GM12891 (cell line): ENCODE results near the gene NFATC1.
A peak's percentile ranks its signal among the peaks of the same experiment; 100 is the strongest.

Source experiments
- DNase-seq: peaks from one replicate; pipeline ENCODE4 v3.0.0; 2011; ENCODE audit warnings: low spot score; ENCODE audit not compliant: insufficient read length
- FAIRE-seq: peaks from 2 replicates; lab custom pipeline; 2011; peaks lifted over from hg19 to GRCh38; lab: Jason Lieb, UNC
- PAX5 ChIP-seq: IDR thresholded peaks from 2 replicates; pipeline ENCODE4 v1.6.1; 2011; ENCODE audit warnings: low read length, moderate library complexity, mild to moderate bottlenecking; ENCODE audit not compliant: insufficient read depth, severe bottlenecking
- POLR2A ChIP-seq: IDR thresholded peaks from 2 replicates; pipeline ENCODE4 v1.6.1; 2011; ENCODE audit warnings: low read depth, low read length, control low read depth
- POLR2AphosphoS5 ChIP-seq: IDR thresholded peaks from 2 replicates; pipeline ENCODE4 v1.6.1; 2011; ENCODE audit warnings: low read depth, low read length, control low read depth
- POU2F2 ChIP-seq: IDR thresholded peaks from 2 replicates; pipeline ENCODE4 v1.6.1; 2011; ENCODE audit warnings: low read depth, mild to moderate bottlenecking, control low read depth, low read length, moderate library complexity
- SPI1 ChIP-seq: IDR thresholded peaks from 2 replicates; pipeline ENCODE4 v1.6.1; 2011; ENCODE audit warnings: low read depth, low read length, control low read depth
- TAF1 ChIP-seq: IDR thresholded peaks from 2 replicates; pipeline ENCODE4 v1.6.1; 2011; ENCODE audit warnings: low read depth, low read length, control low read depth

The NFATC1 gene

DNA sequence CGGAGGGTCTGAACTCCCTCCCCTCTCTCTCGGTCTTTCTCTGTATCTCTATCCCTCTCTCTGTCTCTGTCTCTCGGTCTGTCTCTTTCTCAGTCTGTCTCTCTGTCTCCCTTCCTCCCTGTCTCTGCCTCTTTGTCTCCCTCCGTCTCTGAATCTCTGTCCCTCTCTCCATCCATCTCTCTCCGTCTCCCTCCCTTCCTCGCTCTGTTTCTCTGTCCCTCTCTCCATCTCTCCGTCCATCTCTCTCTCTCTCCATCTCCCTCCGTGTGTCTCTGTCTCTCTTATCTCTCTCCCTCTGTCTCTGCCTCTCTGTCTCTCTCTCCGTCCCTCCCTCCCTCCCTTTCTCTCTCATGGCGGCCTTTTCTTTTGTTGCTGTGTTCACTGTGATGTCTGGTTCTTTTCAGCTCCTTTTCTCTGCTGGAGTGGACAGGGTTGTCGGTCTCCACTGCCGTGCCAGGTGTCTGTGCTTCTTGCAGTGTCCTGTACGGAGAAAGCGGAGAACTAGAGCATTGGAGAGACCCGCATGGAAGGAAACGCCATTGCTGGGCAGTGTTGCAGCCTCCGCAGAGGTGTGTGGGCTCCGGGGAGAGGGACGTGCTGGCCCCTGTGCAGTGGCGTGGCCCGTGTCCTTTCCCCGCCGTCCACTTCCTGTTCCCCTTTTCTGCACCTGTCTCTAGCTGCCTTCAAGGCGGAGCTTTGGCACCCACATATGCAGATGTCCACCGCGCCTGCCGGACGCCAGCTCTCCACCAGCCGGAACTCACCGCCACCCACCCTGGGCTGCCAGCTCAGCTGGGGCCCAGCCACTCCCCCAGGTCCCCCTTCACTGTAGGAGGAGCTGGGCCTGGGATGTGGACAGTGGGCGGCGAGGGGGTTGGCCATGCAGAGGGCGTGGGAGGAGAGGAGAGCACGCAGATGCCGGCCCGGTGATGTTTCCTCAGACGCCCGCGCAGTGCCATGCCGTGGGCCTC lies 113.1 kb downstream of the NFATC1 start:
- peak; percentile 93 for TF ChIP-seq SPI1
- 0 out of 2 replicates have a peak, but pooled peaks have one; percentile 1 for TF ChIP-seq TAF1
- no peak for TF ChIP-seq PAX5
- 0 out of 2 replicates have a peak, but pooled peaks have one; percentile 41 for TF ChIP-seq POU2F2
- TF ChIP-seq POLR2A, result no peak
- TF ChIP-seq POLR2AphosphoS5, result no peak
- DNase-seq, result no peak

DNA sequence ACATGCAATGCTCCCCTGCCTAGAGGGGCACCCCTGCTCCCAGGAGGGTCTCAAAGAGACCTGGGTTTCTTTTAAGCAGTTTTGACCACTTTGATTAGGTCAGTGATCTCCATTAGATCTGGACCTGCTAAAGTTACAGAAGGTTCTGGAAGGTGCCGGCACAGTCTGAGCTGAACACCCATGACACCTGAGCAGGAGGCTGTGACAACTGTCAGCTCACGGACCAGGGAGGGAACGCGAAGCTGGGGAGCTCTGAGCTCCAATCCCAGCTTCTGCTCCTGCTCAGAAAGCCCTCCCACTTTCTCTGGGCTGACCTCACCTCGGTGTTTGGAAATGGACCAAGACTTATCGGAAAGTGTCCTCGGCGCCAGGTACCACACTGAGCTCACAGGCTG lies 113.8 kb downstream of the NFATC1 start:
- FAIRE-seq, result no peak
- TF ChIP-seq POU2F2 (no peak), TAF1 (peak; percentile 32; the same call in 1 of the 2 replicates), SPI1 (no peak)
- no peak for DNase-seq

More for the DNA sequence above, 113.1 kb downstream of the NFATC1 start:
- peak; percentile 96 for FAIRE-seq

- DNase-seq (no peak), FAIRE-seq (no peak)
- no peak for TF ChIP-seq POLR2AphosphoS5
- no peak for TF ChIP-seq POLR2A
- no peak for TF ChIP-seq SPI1
- TF ChIP-seq POU2F2, result no peak
- TF ChIP-seq TAF1, result no peak
- TF ChIP-seq PAX5, result no peak
These were observed 114.4 kb downstream of the NFATC1 start for GRCh38 chr18:79510046-79510685.

DNA sequence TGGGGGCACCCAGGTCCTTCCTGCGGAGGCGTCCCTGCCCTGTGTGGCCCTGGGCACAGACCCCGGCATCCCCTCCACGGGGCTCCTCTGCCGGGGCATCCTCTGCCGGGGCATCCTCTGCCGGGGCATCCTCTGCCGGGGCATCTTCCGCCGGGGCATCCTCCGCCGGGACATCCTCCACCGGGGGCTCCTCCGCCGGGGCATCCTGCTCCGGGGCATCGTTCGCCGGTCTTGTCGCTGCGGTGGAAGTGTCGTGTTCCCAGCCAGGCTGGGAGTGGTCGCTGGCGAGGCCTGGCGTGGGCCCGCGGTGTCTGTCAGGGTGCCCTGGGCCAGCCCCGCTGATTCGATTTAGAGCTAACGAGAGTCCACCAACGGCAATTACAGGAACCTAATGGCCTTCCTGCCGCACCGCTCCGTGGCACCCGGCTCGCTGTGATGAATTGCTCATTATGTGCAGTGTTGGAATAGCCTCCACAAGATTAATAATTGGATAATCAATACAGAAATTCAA lies 115.1 kb downstream of the NFATC1 start:
- DNase-seq (no peak), FAIRE-seq (no peak)
- TF ChIP-seq POLR2A (no peak), POLR2AphosphoS5 (no peak), TAF1 (no peak), POU2F2 (no peak), PAX5 (no peak), SPI1 (no peak)

GRCh38 chr18:79511271-79511670 lies 115.5 kb downstream of the NFATC1 start:
- no peak for DNase-seq
- TF ChIP-seq POLR2AphosphoS5 (no peak), PAX5 (no peak), TAF1 (no peak), POLR2A (no peak), SPI1 (no peak), POU2F2 (no peak)

DNA sequence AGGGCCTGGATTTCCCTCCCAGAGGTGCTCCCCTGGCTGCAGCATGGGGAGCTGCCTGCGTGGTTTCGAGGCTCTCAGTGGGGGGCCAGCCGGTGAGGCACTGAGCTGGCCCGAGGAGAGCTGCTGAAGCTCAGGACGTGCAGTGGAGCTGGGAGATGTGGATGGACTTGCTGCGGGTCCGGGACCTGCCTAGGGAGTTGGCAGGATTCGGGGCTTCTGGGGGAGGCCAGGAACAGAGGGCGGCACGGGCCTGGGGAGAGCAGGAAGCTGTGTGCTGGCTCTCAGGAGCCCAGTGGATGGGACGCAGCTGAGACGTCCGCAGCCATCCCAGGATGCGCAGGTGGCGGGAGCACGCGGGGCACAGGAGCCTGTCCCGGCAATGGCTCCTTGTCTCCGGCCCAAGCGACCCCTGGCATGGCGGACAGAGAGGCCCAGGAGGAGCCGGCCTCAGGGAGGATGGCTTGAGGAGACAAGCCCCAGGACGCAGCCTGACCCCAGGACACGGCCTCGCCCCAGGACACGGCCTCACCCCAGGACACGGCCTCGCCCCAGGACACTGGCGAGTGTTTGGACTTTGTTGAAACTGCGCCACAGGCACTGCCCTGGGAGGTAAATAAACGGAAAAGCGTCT lies 116.1 kb downstream of the NFATC1 start:
- no peak for DNase-seq
- FAIRE-seq, result no peak
- TF ChIP-seq TAF1 (no peak), POLR2A (no peak), POLR2AphosphoS5 (no peak), POU2F2 (no peak), SPI1 (no peak), PAX5 (no peak)

More at GRCh38 chr18:79511271-79511670, 115.5 kb downstream of the NFATC1 start:
- FAIRE-seq, result no peak

- no peak for FAIRE-seq
These were observed 117.0 kb downstream of the NFATC1 start for GRCh38 chr18:79512461-79513380.

DNA sequence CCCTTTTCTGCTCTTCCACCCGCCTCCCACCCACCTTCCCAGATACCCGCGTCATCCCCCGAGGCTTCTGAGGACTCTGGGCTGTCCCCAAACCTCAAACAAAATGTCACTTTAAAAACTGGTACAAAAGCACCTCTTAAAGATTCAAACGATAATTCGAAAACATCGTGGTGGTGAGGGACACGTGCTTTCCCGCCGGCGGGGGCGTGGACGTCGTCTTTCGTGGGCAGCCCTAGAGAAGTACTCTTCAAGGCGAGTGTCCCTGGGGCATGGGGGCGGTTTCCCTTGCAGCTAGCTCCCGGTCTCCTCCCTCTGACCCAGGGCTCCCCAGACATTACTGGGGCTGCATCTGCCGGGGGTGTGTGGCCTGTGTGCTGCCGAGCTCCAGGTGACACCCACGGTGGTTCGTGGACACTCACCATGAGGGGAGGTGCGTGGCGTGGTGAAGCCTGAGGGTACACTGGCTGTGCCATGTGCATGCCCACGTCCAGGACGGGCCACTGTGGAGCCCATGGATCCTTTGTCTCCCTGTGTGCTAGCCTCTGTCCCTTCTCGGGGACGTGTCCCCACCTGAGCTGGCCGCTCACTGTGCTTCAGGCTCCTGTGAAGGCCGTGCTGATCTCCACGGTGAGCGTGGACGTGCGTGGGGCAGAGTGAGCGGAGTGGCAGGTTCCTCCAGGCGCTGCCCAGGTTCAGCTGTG lies 117.8 kb downstream of the NFATC1 start:
- no peak for TF ChIP-seq POU2F2
- TF ChIP-seq POLR2A, result no peak
- TF ChIP-seq SPI1, result no peak
- TF ChIP-seq TAF1, result no peak
- no peak for TF ChIP-seq PAX5
- TF ChIP-seq POLR2AphosphoS5, result no peak
- FAIRE-seq, result no peak

More at GRCh38 chr18:79512461-79513380, 117.0 kb downstream of the NFATC1 start:
- no peak for TF ChIP-seq POLR2AphosphoS5
- TF ChIP-seq SPI1, result no peak
- no peak for TF ChIP-seq TAF1
- TF ChIP-seq POU2F2, result no peak
- no peak for TF ChIP-seq POLR2A
- no peak for TF ChIP-seq PAX5
- no peak for DNase-seq

More for the DNA sequence above, 117.8 kb downstream of the NFATC1 start:
- no peak for DNase-seq
